GM12801 (cell line): ENCODE measurements around the gene PHC2.

Experiments used
- CTCF ChIP-seq: IDR thresholded peaks from one replicate; pipeline ENCODE4 v1.5.1; 2011; ENCODE audit warnings: control low read depth; ENCODE audit not compliant: insufficient read length; ENCODE audit errors: extremely low read depth

Gene PHC2

GRCh38 chr1:33414879-33415278 lies 16.0 kb downstream of the PHC2 start:
- no peak for TF ChIP-seq CTCF

GRCh38 chr1:33410091-33410701 lies 20.7 kb downstream of the PHC2 start:
- no peak for TF ChIP-seq CTCF

GRCh38 chr1:33408093-33408436 lies 22.8 kb downstream of the PHC2 start:
- no peak for TF ChIP-seq CTCF

GRCh38 chr1:33407352-33408092 lies 23.4 kb downstream of the PHC2 start:
- TF ChIP-seq CTCF, result no peak

- no peak for TF ChIP-seq CTCF
Observed at GRCh38 chr1:33402206-33402605, 28.7 kb downstream of the PHC2 start.

- TF ChIP-seq CTCF, result no peak
Observed at GRCh38 chr1:33401471-33401870, 29.4 kb downstream of the PHC2 start.

GRCh38 chr1:33400153-33400911 lies 30.6 kb downstream of the PHC2 start:
- no peak for TF ChIP-seq CTCF
